Measurements from ENCODE around the gene SPTAN1. TPM values are rescaled to one million over a fixed set of nuclear protein-coding genes. Genes with fewer than 3 reads are reported as not detected.
A peak's percentile ranks its signal among the peaks of the same experiment; 100 is the strongest.

SPTAN1 gene
- polyA plus RNA-seq, 3 donors from 2014 or later: 4.8 to 112 (median 25.5) TPM

DNA sequence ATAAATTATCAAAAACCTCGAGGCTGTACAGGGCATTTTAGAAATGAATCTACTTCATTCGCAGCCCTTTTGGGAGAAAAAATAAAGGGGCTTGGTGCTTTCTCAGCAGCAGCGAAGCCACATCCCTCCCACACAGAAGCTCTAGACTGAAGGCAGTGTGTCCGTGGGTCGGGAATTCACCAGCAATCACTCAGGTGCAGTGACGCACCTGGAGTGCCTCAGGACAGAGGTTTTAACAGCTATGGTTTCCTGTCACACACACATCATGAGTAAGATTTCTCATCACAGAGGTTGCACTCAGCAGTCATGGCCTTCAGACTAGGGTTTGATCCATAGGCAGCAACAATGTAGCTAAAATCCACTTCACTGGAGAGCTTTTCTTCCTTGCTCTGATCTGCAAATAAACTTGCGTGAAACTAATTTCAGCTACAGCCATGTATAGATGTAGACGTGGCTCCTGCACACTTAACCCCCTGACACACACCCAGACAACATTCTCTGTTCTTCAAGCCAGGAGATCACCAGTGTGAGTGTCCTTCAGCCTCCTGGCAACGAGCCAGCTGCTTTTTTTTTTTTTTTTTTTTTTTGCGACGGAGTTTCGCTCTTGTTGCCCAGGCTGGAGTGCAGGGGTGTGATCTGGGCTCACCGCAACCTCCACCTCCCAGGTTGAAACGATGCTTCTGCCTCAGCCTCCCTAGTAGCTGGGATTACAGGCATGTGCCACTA is 69.5 kb downstream of the SPTAN1 start:
- Mint-ChIP-seq H3K27ac (peak overlapping the region in 1 of 6 donors; percentile 57), H3K36me3 (peaks cover 6 to 68% (median 29%) of the 10 kb centered on the region in 3 donors), H3K9me3 (no peaks in the 10 kb centered on the region), H3K27me3 (ENCODE audit: low read depth in 3 of 3) (peaks cover 0 to 4% (median 3%) of the 10 kb centered on the region in 3 donors), H3K4me3 (no peak overlapping the region), H3K4me1 (no peaks in the 10 kb centered on the region)
- no peak for DNase-seq

DNA sequence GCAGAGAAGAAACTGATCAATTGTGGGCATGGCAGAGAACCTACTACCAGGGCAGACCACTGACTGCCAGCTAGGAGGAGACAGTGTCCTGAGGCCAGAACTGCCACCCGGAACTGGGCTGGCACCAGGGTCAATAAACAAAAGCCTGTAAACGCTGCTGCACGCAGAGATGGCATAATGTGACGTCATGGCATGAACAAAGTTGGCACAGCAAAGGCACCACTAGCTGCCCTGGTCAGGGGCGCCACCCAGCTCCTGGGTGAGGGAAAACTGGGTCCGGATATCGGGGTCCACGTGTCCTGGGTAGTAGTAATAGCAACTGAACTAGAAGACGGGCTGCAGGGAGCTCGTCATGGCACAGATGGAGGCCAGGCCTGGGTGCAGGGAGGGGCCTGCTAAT is 72.2 kb downstream of the SPTAN1 start:
- H3K4me3 Mint-ChIP-seq: no peak overlapping the region
- H3K27me3 Mint-ChIP-seq (ENCODE audit: low read depth in 3 of 3): peaks cover 0 to 6% (median 4%) of the 10 kb centered on the region in 3 donors
- H3K36me3 Mint-ChIP-seq: peaks cover 6 to 57% (median 21%) of the 10 kb centered on the region in 3 donors
- no peak for DNase-seq
- H3K4me1 Mint-ChIP-seq: no peaks in the 10 kb centered on the region
- peak overlapping the region in 1 of 6 donors; percentile 37 for H3K27ac Mint-ChIP-seq
- H3K9me3 Mint-ChIP-seq: no peaks in the 10 kb centered on the region

DNA sequence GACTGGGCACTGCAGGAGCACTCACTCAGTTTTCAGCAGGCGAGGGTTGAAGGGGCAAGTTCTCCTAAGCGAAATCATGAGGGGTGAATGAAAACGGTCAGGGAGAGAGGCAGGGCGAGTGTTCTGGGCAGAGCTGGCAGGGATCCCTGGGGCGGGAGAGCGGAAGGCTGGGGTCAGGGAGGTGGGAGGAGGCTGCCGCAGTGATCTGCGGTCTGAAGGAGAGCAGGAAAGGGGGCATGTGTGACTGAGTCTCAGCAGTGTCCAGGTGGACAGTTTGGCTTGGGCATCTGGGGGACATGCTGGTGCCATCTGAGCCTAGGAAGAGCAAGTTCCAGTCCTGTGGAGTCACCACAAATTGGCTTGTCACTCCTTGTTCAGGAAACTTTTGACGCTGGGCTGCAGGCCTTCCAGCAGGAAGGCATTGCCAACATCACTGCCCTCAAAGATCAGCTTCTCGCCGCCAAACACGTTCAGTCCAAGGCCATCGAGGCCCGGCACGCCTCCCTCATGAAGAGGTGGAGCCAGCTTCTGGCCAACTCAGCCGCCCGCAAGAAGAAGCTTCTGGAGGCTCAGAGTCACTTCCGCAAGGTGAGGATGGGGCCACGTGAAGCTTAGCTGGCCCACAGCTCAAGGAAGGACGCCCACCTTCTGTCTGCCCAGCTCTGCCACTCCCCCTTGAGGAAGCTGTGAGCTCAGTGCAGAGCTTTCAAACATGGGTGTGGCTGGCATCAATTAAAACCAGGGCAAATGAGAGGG is 73.2 kb downstream of the SPTAN1 start:
- H3K36me3 Mint-ChIP-seq: peaks cover 6 to 47% (median 21%) of the 10 kb centered on the region in 3 donors
- H3K4me3 Mint-ChIP-seq: no peak overlapping the region
- peak overlapping the region in 1 of 6 donors; percentile 37 for H3K27ac Mint-ChIP-seq
- H3K27me3 Mint-ChIP-seq (ENCODE audit: low read depth in 3 of 3): peaks cover 0 to 6% (median 4%) of the 10 kb centered on the region in 3 donors
- no peaks in the 10 kb centered on the region for H3K4me1 Mint-ChIP-seq
- DNase-seq: no peak
- no peaks in the 10 kb centered on the region for H3K9me3 Mint-ChIP-seq

DNA sequence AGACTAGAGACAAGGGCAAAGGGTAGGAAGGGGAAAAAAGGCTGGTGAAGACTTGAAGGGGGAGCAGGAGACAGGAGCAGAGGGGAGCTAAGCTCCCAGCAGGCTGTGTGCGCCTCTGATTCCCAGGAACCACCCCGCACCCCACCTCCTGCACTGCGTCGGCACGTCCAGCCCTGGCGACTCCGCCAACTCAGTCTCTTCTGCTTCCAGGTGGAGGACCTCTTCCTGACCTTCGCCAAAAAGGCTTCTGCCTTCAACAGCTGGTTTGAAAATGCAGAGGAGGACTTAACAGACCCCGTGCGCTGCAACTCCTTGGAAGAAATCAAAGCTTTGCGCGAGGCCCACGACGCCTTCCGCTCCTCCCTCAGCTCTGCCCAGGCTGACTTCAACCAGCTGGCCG is 73.8 kb downstream of the SPTAN1 start:
- H3K36me3 Mint-ChIP-seq: peaks cover 6 to 41% (median 16%) of the 10 kb centered on the region in 3 donors
- H3K27me3 Mint-ChIP-seq (ENCODE audit: low read depth in 3 of 3): peaks cover 0 to 6% (median 4%) of the 10 kb centered on the region in 3 donors
- H3K4me3 Mint-ChIP-seq: no peak overlapping the region
- no peaks in the 10 kb centered on the region for H3K9me3 Mint-ChIP-seq
- no peak overlapping the region for H3K27ac Mint-ChIP-seq
- no peaks in the 10 kb centered on the region for H3K4me1 Mint-ChIP-seq
- DNase-seq: no peak

DNA sequence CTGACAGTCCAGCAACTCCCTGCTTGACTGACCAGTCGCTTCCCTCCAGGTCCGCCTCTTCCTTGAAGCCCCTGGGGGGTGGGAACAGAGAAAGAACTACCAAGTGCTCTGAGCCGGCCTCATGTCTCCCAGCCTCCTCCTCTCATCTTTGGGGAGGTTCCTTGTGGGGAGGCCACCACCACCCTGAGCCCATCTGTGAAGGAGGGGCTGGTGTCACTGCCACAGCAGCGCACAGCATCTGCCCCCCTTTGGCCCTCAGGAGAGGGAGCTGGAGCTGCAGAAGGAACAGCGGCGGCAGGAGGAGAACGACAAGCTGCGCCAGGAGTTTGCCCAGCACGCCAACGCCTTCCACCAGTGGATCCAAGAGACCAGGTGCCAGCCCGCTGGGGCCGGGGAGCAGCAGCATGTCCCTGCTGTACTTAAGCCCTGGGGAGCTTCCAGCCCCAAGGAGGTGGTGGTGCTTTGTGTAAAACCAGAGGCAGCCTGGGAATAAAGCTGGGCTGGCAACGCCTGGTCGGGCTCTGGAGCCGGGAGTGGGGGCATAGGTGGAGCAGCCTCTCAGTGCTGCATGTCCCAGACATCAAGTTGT is 74.8 kb downstream of the SPTAN1 start:
- H3K27me3 Mint-ChIP-seq (ENCODE audit: low read depth in 3 of 3): peaks cover 0 to 6% (median 4%) of the 10 kb centered on the region in 3 donors
- no peaks in the 10 kb centered on the region for H3K4me1 Mint-ChIP-seq
- H3K36me3 Mint-ChIP-seq: peaks cover 6 to 36% (median 8%) of the 10 kb centered on the region in 3 donors
- no peak overlapping the region for H3K4me3 Mint-ChIP-seq
- H3K9me3 Mint-ChIP-seq: no peaks in the 10 kb centered on the region
- no peak overlapping the region for H3K27ac Mint-ChIP-seq
- DNase-seq: no peak

DNA sequence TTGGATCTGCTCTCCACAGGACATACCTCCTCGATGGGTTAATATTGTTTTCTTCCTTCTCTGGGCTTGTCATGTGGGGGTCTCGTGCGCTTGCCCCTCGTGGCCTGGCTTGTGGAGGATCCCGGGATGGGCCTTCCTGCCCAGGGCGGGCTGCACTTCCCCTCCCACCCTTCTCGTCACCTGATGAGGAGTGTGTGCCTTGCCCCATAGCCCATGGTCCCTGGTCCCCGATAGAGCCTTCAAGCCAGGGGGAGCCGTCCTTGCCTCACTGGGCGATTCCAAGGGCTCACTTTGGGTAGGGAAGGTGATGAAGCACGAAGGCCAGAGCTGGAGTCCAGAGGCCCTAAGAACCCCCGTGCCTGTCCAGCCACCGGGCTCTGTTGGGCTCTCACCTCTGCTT is 75.5 kb downstream of the SPTAN1 start:
- DNase-seq: no peak
- no peak overlapping the region for H3K27ac Mint-ChIP-seq
- H3K27me3 Mint-ChIP-seq (ENCODE audit: low read depth in 3 of 3): peaks cover 0 to 6% (median 6%) of the 10 kb centered on the region in 3 donors
- no peaks in the 10 kb centered on the region for H3K4me1 Mint-ChIP-seq
- H3K36me3 Mint-ChIP-seq: peaks cover 6 to 39% (median 8%) of the 10 kb centered on the region in 3 donors
- H3K9me3 Mint-ChIP-seq: no peaks in the 10 kb centered on the region
- H3K4me3 Mint-ChIP-seq: no peak overlapping the region

- peaks cover 6 to 45% (median 11%) of the 10 kb centered on the region in 3 donors for H3K36me3 Mint-ChIP-seq
- no peak overlapping the region for H3K4me3 Mint-ChIP-seq
- H3K27me3 Mint-ChIP-seq (ENCODE audit: low read depth in 3 of 3): peaks cover 0 to 6% (median 6%) of the 10 kb centered on the region in 3 donors
- peak overlapping the region in 1 of 6 donors; percentile 8 for H3K27ac Mint-ChIP-seq
- no peak for DNase-seq
- H3K4me1 Mint-ChIP-seq: no peaks in the 10 kb centered on the region
- H3K9me3 Mint-ChIP-seq: no peaks in the 10 kb centered on the region
These were observed 76.2 kb downstream of the SPTAN1 start for GRCh38 chr9:128628471-128629048.

DNA sequence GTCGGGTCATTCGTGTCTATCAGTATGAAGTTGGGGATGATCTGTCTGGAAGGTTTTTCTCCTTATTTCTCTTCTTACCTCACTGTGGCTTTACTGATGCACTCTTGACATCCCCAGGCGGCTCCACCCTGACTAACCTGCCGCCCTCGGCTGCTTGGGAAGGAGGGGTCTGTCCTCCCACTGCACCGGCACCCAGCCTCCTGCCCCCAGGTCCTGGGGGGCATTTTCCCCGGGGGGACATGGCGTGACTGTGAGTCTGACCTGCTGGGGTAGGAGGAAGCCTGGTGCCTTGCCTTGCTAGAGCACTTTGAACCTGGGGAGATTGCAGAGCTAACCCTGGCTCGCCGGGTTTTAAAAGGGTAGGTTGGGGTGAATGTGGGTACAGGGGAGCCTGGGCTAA is 76.7 kb downstream of the SPTAN1 start:
- H3K36me3 Mint-ChIP-seq: peaks cover 6 to 45% (median 10%) of the 10 kb centered on the region in 3 donors
- DNase-seq: no peak

GRCh38 chr9:128629852-128630545 is 77.6 kb downstream of the SPTAN1 start:
- DNase-seq: no peak
- no peaks in the 10 kb centered on the region for H3K4me1 Mint-ChIP-seq
- no peaks in the 10 kb centered on the region for H3K9me3 Mint-ChIP-seq
- H3K27me3 Mint-ChIP-seq (ENCODE audit: low read depth in 3 of 3): peaks cover 0 to 6% (median 4%) of the 10 kb centered on the region in 3 donors
- peak overlapping the region in 2 of 6 donors; percentile 12 to 76 for H3K27ac Mint-ChIP-seq
- H3K4me3 Mint-ChIP-seq: no peak overlapping the region
- H3K36me3 Mint-ChIP-seq: peaks cover 4 to 36% (median 8%) of the 10 kb centered on the region in 3 donors

More for the DNA sequence above, 76.7 kb downstream of the SPTAN1 start:
- H3K27ac Mint-ChIP-seq: peak overlapping the region in 1 of 6 donors; percentile 8
- no peaks in the 10 kb centered on the region for H3K9me3 Mint-ChIP-seq
- H3K4me1 Mint-ChIP-seq: no peaks in the 10 kb centered on the region
- peaks cover 0 to 6% (median 6%) of the 10 kb centered on the region in 3 donors for H3K27me3 Mint-ChIP-seq (ENCODE audit: low read depth in 3 of 3)
- no peak overlapping the region for H3K4me3 Mint-ChIP-seq

GRCh38 chr9:128631636-128632035 is 79.2 kb downstream of the SPTAN1 start:
- peaks cover 0 to 3% (median 2%) of the 10 kb centered on the region in 3 donors for H3K27me3 Mint-ChIP-seq (ENCODE audit: low read depth in 3 of 3)
- no peak for DNase-seq
- no peaks in the 10 kb centered on the region for H3K4me1 Mint-ChIP-seq
- H3K4me3 Mint-ChIP-seq: no peak overlapping the region
- no peaks in the 10 kb centered on the region for H3K9me3 Mint-ChIP-seq
- H3K36me3 Mint-ChIP-seq: peaks cover 0 to 22% (median 4%) of the 10 kb centered on the region in 3 donors
- H3K27ac Mint-ChIP-seq: peak overlapping the region in 1 of 6 donors; percentile 4

- Mint-ChIP-seq H3K9me3 (no peaks in the 10 kb centered on the region), H3K4me1 (no peaks in the 10 kb centered on the region), H3K4me3 (no peak overlapping the region), H3K27me3 (ENCODE audit: low read depth in 3 of 3) (peaks cover 0 to 3% (median 2%) of the 10 kb centered on the region in 3 donors), H3K36me3 (peaks cover 0 to 22% (median 4%) of the 10 kb centered on the region in 3 donors), H3K27ac (no peak overlapping the region)
- DNase-seq: no peak
These were observed 79.7 kb downstream of the SPTAN1 start for GRCh38 chr9:128632066-128632465.

GRCh38 chr9:128632486-128632885 is 80.1 kb downstream of the SPTAN1 start:
- Mint-ChIP-seq H3K36me3 (peaks cover 0 to 22% (median 4%) of the 10 kb centered on the region in 3 donors), H3K4me1 (no peaks in the 10 kb centered on the region), H3K27me3 (ENCODE audit: low read depth in 3 of 3) (peaks cover 0 to 3% (median 2%) of the 10 kb centered on the region in 3 donors), H3K9me3 (no peaks in the 10 kb centered on the region), H3K27ac (no peak overlapping the region), H3K4me3 (no peak overlapping the region)
- no peak for DNase-seq

DNA sequence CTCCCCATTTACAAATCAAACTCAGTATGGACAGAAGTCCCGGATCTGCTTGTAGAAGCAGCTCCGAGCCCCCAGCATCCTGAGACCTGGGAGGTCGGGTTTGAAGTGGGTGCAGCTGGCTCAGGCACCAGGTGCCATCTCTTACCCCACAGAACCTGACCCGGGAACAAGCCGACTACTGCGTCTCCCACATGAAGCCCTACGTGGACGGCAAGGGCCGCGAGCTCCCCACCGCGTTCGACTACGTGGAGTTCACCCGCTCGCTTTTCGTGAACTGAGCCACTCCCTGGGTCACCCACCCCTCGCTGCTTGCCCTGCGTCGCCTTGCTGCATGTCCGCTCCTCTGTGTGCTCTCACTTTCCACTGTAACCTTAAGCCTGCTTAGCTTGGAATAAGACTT is 80.7 kb downstream of the SPTAN1 start:
- H3K36me3 Mint-ChIP-seq: peaks cover 0 to 19% (median 4%) of the 10 kb centered on the region in 3 donors
- H3K4me1 Mint-ChIP-seq: no peaks in the 10 kb centered on the region
- DNase-seq: no peak
- peaks cover 0 to 2% (median 2%) of the 10 kb centered on the region in 3 donors for H3K27me3 Mint-ChIP-seq (ENCODE audit: low read depth in 3 of 3)
- H3K9me3 Mint-ChIP-seq: no peaks in the 10 kb centered on the region
- H3K27ac Mint-ChIP-seq: no peak overlapping the region
- no peak overlapping the region for H3K4me3 Mint-ChIP-seq
